ENCODE data around the gene RPUSD1. TPM values are rescaled to one million over a fixed set of nuclear protein-coding genes. Genes with fewer than 3 reads are reported as not detected.
"Not testable (repeated sequence)": the region's sequence is repeated elsewhere in the genome, so short reads cannot be mapped to it uniquely, and the experiment has no call there.

The RPUSD1 gene, protein sequence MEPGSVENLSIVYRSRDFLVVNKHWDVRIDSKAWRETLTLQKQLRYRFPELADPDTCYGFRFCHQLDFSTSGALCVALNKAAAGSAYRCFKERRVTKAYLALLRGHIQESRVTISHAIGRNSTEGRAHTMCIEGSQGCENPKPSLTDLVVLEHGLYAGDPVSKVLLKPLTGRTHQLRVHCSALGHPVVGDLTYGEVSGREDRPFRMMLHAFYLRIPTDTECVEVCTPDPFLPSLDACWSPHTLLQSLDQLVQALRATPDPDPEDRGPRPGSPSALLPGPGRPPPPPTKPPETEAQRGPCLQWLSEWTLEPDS
- 20.9 and 27.4 TPM in 2 replicates for total RNA-seq

DNA sequence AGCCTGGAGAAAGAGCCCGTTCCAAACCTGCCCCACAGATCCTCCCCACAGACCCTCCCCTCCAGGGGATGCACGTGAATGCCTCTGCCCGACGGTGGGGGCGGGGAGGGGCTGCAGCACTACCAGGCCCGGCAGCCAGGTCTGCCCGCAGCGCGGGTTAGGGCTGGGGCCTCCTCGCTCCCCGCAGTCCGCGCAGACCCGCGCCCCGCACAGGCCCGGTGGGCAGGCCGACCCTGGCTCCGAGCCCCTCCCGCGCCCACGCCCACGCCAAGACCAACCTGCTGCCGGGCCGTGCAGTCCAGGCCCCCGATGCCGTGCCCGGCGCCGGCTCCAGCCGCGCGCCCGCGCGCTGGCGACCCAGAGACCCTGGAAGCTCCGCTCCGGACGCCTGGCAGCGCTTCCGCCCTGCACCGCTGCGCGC lies at the start of gene RPUSD1:
TSS of gene RPUSD1 (minus strand) at position 404 of the 421 bp plus-strand sequence. CDS start 644 bp downstream, outside the sequence.
- H3K27me3 ChIP-seq (ENCODE audit: control insufficient read depth, insufficient read depth, low read length): peaks cover 2% of the 10 kb centered on the region
- peak within 1 kb of the TSS; percentile 93 for H3K4me3 ChIP-seq (ENCODE audit: low read depth, low read length)
- TF ChIP-seq, protein P1, sequence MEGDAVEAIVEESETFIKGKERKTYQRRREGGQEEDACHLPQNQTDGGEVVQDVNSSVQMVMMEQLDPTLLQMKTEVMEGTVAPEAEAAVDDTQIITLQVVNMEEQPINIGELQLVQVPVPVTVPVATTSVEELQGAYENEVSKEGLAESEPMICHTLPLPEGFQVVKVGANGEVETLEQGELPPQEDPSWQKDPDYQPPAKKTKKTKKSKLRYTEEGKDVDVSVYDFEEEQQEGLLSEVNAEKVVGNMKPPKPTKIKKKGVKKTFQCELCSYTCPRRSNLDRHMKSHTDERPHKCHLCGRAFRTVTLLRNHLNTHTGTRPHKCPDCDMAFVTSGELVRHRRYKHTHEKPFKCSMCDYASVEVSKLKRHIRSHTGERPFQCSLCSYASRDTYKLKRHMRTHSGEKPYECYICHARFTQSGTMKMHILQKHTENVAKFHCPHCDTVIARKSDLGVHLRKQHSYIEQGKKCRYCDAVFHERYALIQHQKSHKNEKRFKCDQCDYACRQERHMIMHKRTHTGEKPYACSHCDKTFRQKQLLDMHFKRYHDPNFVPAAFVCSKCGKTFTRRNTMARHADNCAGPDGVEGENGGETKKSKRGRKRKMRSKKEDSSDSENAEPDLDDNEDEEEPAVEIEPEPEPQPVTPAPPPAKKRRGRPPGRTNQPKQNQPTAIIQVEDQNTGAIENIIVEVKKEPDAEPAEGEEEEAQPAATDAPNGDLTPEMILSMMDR (IDR thresholded peaks at IDR 0.05; ENCODE audit: insufficient read depth, low read length, severe bottlenecking): no peak
- FAIRE-seq (no peak), DNase-seq (ENCODE audit: low read depth) (no peak)
- peaks cover 7% of the 10 kb centered on the region for H3K36me3 ChIP-seq (ENCODE audit: control insufficient read depth, insufficient read depth, low read length)

DNA sequence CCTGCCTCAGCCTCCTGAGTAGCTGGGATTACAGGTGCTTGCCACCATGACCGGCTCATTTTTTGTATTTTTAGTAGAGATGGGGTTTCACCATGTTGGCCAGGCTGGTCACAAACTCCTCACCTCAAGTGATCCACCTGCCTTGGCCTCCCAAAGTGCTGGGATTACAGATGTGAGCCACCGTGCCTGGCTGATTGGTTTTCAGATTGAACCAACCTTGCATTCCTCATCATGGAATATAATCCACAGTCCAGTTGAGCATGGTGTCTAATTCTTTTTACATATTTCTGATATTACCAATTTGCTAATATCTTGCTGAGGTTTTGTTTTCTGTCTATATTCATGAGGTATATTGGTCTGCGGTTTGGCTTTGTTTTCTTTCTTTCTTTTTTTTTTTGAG lies 48.6 kb upstream of the RPUSD1 start:
- not testable (repeated sequence) for DNase-seq (ENCODE audit: low read depth); H3K36me3 ChIP-seq (ENCODE audit: control insufficient read depth, insufficient read depth, low read length); H3K27me3 ChIP-seq (ENCODE audit: control insufficient read depth, insufficient read depth, low read length); H3K4me3 ChIP-seq (ENCODE audit: low read depth, low read length); FAIRE-seq

DNA sequence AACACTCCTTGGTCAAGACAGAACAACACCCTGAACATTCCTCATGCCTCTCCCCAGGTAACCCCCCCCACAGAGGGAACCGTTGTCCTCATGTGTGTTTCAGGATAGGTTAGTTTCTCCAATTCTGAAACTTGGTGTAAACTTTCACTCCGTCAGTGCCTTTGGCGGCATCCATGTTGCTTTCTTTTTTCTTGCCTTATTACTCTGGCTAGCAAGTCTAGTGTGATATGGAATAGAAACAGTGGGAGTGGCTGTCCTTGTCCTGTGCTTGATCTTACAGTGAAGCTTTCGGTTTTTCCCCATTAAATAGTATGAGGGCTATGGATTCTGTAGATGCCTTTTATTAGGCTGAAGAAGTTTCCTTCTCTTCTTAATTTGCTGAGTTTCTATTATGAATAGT lies 48.0 kb upstream of the RPUSD1 start:
- no peaks in the 10 kb centered on the region for H3K27me3 ChIP-seq (ENCODE audit: control insufficient read depth, insufficient read depth, low read length)
- FAIRE-seq: no peak
- no peak for DNase-seq (ENCODE audit: low read depth)
- H3K36me3 ChIP-seq (ENCODE audit: control insufficient read depth, insufficient read depth, low read length): no peaks in the 10 kb centered on the region
- no peak overlapping the region for H3K4me3 ChIP-seq (ENCODE audit: low read depth, low read length)
- TF ChIP-seq, protein P1 (IDR thresholded peaks at IDR 0.05; ENCODE audit: insufficient read depth, low read length, severe bottlenecking): no peak

DNA sequence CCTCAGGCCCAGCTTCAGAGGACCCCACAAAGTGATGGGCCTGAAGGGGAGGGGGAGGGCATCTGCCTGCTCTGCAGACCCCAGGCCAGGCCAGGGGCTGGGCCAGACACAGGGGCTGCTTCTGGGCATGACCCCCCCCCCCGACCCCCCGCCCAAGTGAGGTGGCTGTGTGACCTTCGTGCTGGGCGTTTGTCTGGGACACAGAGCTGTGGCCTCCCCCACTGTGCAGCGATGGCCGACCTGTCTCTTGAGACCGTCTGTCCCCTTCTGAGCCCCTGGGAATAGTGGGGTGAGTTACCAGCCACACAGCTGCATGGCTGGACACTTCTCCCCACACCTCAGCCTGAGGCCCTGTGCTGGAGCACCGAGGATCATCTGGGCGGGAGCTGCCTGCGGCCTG lies 47.2 kb upstream of the RPUSD1 start:
- TF ChIP-seq, protein P1 (IDR thresholded peaks at IDR 0.05; ENCODE audit: insufficient read depth, low read length, severe bottlenecking): no peak
- no peaks in the 10 kb centered on the region for H3K27me3 ChIP-seq (ENCODE audit: control insufficient read depth, insufficient read depth, low read length)
- no peak for DNase-seq (ENCODE audit: low read depth)
- H3K36me3 ChIP-seq (ENCODE audit: control insufficient read depth, insufficient read depth, low read length): no peaks in the 10 kb centered on the region
- no peak for FAIRE-seq
- no peak overlapping the region for H3K4me3 ChIP-seq (ENCODE audit: low read depth, low read length)

DNA sequence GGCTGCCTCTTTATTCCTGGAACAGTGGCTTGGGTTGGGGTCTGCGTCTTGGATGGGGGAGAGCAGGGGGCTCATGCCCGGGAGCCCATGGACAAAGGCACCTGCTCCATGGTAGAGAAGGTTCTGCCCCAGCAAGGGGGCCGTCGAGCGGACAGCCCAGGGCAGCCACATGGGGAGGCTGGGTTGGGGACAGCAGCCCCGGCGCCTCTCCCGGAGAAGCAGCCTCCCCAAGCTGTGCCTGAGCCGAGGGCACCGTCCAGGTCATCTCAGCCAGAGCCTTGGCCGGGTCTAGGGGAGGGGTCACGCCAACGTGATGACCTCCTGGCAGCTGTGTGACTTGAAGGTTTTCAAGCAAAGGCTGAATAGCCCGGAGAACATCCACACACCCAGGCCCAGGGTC lies 45.2 kb upstream of the RPUSD1 start:
- no peaks in the 10 kb centered on the region for H3K27me3 ChIP-seq (ENCODE audit: control insufficient read depth, insufficient read depth, low read length)
- TF ChIP-seq, protein P1 (IDR thresholded peaks at IDR 0.05; ENCODE audit: insufficient read depth, low read length, severe bottlenecking): no peak
- no peaks in the 10 kb centered on the region for H3K36me3 ChIP-seq (ENCODE audit: control insufficient read depth, insufficient read depth, low read length)
- H3K4me3 ChIP-seq (ENCODE audit: low read depth, low read length): no peak overlapping the region
- no peak for FAIRE-seq
- no peak for DNase-seq (ENCODE audit: low read depth)

DNA sequence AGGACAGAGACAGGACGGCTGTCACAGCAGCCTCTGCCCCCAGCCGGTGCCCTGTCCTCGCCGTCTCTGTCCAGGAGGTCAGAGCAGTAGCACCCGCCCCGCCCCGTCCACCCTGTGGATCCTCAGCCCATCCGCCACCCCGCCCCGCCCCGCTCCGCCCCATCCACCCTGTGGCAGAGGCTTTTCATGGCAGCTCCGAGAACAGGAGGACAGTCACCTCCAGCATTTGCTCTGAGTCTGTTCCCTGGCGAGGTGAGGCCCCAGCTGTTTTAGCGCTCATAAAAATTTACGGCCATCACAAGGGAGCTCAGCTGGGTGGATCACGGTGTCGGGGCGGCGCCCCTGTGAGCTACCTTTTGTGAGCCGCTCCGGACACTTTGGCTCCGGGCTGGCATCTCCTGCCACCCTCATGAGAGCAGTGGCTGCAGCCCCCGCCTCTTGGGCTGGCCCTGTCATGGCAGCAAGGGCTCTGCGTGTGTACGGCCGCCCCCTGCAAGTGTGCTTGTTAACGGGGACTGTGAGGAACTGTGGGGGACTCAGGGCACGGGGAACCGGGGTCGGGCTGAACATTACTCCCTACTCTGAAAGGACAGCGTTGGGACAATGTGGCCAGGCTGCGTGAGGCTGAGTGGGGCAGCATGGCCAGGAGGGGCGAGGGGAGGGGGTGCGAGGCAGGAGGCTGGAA lies 44.6 kb upstream of the RPUSD1 start:
- H3K4me3 ChIP-seq (ENCODE audit: low read depth, low read length): no peak overlapping the region
- H3K27me3 ChIP-seq (ENCODE audit: control insufficient read depth, insufficient read depth, low read length): no peaks in the 10 kb centered on the region
- no peak for FAIRE-seq
- TF ChIP-seq, protein P1 (IDR thresholded peaks at IDR 0.05; ENCODE audit: insufficient read depth, low read length, severe bottlenecking): no peak
- no peak for DNase-seq (ENCODE audit: low read depth)
- H3K36me3 ChIP-seq (ENCODE audit: control insufficient read depth, insufficient read depth, low read length): no peaks in the 10 kb centered on the region

All from bronchial epithelial cell (primary cell).